Astrocyte (in vitro differentiated cells and primary cell): ENCODE results near the gene TMEM178B.
"Not testable (repeated sequence)": the region's sequence is repeated elsewhere in the genome, so short reads cannot be mapped to it uniquely, and the experiment has no call there.

Source experiments
- CTCF ChIP-seq: IDR thresholded peaks from 2 replicates; pipeline ENCODE4 v1.5.1; 2011; ENCODE audit warnings: low read depth, mild to moderate bottlenecking, inconsistent platforms, low read length, moderate library complexity; ENCODE audit not compliant: insufficient read depth
- EZH2 ChIP-seq: IDR thresholded peaks from 2 replicates; pipeline ENCODE4 v1.6.1; 2012; ENCODE audit warnings: mild to moderate bottlenecking, low read length, inconsistent platforms; ENCODE audit not compliant: insufficient read depth

GRCh38 chr7:141169157-141169556 lies 95.3 kb downstream of the TMEM178B start:
- not testable (repeated sequence) for TF ChIP-seq CTCF, EZH2
